ENCODE data around the gene TNNI2.

DNA sequence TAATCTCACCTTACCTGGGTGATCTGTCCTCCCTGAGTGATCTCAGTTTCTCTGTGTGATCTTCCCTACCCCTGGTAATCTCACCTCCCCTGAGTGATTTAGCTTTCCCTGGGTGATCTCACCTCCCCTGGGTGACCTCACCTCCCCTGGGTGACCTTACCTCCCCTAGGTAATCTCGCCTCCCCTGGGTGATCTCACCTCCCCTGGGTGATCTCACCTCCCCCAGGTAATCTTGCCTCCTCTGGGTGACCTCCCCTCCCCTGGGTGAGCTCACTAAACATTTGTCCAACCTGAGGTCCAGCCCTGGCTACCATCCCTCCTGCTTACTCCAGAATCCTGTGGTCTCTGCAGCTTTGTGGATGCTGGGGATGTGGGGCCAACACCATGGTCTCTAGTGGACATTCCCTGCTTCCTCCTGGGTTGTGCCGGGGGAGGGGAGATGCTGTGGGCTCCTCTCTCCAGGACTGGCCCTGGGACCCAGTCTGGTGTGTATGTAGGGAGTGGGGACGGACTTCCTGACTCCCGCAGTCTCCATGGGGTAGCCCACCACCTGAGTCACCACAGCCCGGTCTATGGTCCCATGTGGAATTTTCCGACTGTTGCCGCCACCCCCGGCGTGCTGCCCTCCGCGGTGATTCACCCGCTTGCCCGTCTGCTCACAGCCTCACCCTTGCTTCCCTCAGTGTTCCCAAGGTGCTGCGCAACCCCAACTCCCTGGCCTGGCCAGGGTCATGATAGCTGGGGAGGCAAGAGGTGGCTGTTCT lies 24.0 kb downstream of the TNNI2 start:
- no peak for TF ChIP-seq POLR2A (IDR thresholded peaks at IDR 0.05; ENCODE audit: low read depth)
- TF ChIP-seq, protein P1, sequence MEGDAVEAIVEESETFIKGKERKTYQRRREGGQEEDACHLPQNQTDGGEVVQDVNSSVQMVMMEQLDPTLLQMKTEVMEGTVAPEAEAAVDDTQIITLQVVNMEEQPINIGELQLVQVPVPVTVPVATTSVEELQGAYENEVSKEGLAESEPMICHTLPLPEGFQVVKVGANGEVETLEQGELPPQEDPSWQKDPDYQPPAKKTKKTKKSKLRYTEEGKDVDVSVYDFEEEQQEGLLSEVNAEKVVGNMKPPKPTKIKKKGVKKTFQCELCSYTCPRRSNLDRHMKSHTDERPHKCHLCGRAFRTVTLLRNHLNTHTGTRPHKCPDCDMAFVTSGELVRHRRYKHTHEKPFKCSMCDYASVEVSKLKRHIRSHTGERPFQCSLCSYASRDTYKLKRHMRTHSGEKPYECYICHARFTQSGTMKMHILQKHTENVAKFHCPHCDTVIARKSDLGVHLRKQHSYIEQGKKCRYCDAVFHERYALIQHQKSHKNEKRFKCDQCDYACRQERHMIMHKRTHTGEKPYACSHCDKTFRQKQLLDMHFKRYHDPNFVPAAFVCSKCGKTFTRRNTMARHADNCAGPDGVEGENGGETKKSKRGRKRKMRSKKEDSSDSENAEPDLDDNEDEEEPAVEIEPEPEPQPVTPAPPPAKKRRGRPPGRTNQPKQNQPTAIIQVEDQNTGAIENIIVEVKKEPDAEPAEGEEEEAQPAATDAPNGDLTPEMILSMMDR (IDR thresholded peaks at IDR 0.05), result no peak
- no peak for TF ChIP-seq POLR2AphosphoS5 (IDR thresholded peaks at IDR 0.05)
- TF ChIP-seq EP300 (IDR thresholded peaks at IDR 0.05), result no peak

All from esophagus muscularis mucosa (tissue), 4 donors.